EL (cell line): ENCODE results near the gene CAMK2D.

Experiments
- DNase-seq: peaks from one replicate; pipeline ENCODE4 v3.0.0-alpha.2; 2016

CAMK2D gene

DNA sequence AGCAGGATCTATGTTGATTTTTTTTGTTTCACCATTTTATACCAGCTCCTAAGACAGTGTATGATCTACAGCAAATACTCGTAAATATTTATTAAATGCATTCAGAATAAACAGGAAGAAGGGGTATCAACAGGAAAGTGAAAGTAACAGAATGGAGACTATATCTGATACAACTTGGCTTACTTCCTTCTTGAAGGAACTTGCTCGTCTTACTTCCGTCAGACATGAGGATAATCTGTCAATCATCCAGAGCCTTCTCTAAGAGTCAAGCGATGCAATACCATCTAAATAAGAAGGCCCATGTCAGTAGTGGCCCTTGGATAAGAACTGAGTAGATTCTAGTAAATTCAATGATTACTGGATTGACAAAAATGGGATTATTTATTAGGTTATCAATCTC, 84.2 kb downstream of the CAMK2D start:
- no peak for DNase-seq

DNA sequence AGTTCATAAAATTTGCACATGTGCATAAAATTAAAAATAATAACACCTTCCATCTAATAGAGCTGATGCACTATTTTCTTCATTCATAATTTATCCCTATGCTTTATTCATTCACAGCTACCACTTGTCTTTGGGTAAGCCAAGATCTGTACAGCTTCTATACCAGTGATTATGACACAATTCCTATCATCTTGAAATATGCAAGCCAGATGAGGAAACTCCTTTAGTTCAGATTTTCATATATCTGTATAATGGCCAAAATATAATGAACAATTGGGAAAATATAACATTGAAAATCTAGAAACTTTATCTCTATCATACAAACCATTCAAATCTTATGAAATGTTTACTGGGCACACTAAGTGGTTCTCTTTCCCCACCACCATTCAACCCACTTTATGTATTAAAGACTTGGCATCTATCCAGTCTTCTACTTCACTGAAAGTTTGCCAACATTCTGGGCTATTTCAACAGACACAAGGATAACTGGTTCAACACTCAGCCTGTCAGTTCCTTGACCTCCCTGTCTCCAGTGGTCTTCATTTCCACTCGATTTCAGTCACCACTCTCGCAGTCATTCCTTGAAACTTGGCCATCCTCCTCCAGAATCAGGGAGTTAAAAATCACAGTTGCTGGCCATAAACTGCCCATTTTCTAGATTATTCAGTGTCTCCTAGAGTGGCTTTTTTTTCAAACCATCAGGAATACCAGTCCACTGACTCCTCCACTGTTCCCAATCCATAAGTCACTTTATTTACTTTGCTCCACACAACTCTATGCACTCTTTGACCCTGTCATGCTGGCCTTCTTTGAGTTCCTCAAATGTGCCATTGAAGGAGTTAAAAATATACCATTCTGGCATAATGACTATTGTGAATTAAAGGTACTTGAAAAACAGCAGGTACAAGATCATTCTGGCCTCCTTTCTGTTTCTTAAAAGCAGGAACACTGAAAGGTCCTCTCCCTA, 85.5 kb downstream of the CAMK2D start:
- DNase-seq: no peak

DNA sequence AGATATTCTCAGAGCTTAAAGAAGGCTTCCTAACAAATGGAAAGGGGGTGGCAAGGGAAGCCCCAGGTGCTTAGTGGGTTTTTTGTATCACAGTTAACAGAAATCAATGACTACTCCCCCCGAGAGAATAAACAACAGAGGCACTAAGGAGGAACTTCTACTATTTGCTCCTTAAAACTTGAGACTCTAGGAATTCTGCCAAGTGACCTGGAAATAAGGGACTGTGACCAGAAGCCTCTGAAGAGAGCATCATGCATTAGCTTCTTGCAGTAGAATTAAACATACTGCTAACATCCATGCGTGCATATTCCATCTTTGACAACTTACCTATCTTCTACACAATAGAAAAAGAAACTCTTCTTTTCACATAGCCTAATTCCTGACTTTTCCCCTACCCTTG, 86.8 kb downstream of the CAMK2D start:
- no peak for DNase-seq

DNA sequence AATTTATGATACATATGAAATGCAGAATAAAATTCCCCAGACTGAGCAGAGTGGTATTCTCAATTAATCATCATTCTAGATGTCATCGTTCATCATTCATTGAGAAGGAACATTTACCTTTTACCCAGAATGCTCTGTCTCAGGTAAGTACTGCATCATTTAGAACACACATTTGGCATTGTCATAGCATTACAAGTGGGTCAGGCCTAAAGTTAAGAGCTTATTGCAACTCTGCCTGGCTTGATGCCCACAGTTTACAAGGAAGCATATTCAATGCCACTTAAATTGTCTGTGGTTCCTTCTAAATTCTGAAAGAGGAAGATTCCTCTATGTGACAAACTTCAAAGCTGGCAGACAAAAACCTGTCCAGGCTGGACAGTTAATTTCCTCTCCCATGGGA, 87.3 kb downstream of the CAMK2D start:
- DNase-seq: no peak

DNA sequence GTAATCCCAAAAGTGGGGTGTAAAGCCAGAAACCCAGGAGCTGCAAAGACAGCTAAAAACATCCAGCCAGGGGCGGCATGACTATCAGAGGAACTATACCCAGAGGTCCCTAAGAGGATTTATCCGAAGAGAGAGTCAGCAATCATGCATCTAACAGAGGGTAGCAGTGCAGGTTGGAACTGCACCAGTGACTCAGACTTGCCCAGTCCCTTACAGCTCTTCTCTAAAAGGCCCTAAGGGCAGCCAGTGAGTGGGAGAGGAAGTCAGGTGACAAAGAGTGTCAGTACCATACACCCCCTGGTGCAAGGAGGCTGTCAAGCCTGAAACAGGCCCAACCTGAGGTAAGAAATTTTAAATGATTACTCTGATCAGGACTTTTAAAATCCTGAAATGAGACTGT, 88.1 kb downstream of the CAMK2D start:
- DNase-seq: peak; percentile 73

DNA sequence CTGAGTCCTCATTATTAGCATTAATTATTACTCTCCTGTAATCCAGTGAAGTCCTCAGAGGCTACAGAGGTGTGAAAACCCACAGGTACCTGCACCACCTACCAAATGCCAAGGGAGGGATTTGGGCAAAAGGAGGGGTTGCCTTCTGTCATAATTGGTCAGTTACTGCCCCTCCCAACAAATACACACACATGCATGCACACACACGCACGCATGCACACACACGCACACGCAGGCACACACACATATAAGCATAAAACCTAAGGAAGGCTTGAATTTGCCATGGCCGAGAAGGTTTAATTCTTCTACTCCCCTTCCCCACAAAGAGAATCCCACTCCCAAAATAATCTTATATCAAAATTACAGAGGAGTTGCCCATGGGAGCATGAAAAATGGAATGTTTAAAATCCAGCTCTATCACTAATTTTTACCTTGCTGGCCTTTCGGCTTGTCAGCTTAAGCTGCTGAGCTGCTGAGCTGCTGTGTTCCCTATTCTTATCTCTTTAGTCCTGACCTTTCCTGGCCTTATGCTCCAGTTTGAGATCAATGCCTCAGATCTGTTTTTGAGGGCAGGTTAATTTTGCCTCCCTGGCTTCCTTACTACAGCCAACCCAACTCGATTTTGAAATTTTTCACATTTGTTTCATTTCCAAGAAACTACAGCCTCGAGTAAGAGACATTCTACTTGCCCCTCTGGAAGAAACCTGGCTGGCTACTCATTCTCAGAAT, 95.0 kb downstream of the CAMK2D start:
- DNase-seq: no peak

DNA sequence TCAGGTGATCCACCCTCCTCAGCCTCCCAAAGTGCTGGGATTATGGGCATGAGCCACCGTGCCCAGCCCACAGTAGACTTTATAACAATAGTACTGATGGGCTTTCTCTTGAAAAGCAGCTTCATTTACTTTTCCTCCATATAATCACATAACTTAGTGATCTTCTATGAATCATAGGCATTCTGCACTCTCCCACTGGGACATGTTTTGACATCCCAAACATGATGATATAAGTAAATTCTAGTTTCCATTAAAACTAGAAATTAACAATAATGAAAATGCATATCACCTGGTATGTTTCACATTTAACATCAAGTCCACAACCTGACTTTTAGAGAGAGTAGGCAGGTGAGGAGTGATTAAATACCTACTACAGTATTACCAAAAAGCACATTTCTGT, 96.5 kb downstream of the CAMK2D start:
- no peak for DNase-seq

DNA sequence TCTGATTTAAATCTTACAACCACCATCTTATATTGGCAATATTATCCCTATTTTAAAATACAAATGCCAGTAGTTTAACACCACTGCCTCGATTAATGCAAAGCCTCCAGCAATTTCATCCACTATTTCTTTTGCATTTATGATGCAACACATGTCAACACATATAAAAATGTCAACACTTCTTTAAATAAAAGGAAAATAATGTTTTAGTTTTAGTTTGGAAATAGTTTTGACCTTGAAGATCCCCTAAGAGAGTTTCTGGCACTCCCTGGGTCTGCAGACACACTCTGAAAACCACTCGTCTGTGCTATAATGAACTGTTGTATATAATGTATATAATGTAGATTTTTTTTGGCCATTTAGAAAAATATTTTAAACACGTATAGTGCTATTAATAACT, 99.0 kb downstream of the CAMK2D start:
- no peak for DNase-seq

DNA sequence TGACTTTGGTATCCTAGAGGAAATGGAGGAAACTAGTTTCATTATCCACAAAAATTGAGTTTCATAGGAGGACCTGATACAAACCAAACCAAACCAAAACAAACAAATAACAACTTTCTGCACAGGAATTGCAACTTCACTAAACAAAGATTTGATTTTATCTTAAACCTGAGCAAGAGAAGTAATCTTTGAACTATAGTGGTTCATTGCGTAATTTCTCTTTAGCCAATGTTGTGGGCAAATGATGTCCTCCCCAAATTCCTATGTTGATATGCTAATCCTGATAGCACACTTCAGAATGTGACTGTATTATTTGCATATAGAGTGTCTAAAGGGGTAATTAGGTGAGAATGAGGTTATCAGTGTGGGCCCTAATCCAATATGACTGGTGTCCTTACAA, 102.4 kb downstream of the CAMK2D start:
- DNase-seq: no peak

DNA sequence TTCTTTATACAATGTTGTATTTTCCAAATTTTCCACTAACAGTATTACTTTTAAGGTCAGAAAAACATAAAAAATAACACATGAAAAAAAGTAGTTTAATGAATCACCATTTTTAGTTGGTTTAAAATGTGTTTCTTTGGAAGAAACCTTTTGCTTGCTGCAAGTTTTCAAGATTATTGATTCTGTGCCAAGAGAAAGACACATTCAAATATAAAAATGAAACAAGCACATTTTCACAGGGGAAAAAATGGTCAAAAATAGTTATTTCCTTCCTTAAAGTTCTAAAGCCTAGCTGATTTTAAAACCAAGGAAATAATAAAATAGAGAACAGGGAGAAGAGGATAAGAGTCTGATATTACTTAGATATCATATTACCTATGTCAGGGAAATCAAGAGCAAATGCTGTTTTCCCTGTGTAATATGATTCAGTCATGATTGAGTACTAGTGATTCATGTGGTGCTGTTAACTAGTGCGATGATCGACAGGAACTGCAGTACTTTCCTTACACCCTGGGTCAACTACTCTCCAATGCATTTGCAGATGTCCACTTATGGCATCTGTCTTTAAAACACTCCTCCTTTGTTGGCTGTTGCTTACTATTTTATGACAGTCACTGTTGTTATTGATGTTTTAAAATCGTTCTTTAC, 103.8 kb downstream of the CAMK2D start:
- peak; percentile 30 for DNase-seq

DNA sequence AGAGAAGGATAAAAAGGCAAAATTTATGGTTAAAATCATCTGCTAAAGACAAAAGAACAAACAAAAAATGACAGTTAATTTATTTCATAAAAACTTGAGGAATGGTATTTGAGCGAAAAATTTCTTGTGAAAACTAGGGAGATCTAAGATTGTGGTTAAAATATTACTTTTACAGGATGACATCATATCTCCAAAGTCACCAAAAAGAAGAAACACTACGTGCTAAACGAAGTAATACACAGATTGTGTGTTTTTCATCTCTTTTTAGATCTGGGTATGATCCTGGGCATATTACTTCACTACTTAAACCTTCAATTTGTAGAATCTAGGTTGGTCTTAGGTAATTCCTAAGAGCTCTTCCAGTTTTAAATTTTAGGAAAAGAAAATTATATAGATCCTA, 107.7 kb downstream of the CAMK2D start:
- no peak for DNase-seq

DNA sequence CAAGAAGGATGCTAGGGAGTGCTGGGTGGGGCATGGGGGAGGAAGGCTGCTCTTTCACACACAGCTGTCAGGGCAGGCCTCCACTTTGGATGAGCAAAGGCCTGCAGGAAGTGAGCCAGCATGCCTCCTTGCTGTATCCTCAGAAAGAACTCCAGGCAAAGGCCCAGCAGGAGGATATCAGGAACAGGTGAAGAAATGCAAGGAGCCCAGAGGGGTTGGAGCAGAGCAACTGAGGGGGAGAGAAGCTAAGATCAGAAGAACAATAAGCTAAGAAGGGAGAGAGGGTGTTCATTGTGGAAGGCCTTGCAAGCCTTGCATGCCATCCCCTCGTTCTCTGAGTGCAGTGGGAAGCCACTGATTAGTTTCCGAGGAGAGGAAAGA, 115.1 kb downstream of the CAMK2D start:
- peak; percentile 47 for DNase-seq

DNA sequence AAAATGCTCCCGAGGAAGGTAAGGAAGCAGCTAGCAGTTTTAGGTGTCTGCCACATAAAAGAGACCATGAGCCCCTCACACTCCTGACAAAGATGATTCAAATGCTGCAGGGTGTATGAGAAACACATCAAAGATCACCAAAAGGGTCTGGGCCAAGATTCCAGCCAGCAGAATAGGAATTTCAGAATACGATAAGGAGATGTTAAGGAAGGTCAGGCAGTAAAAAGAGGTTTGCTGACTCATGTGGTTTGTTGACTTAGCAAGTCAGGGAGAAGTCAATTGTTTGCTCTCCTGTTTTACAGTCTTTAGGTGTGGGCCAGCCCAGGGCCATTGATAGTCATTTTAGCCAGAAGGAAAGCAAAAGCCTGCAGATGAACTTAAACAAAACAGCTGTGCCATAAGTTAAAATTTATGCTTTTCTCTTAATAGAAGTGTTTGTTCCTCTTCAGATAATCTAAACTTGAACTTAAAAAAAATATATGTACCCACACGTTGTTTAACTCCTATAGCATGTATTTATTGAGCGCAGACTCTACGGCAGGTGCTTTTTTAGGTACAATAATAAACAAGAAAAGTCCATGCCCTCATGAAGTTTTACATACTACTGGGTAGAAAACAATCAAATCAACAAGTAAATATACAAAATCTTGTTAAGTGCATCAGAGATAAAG, 115.6 kb downstream of the CAMK2D start:
- DNase-seq: peak; percentile 75

DNA sequence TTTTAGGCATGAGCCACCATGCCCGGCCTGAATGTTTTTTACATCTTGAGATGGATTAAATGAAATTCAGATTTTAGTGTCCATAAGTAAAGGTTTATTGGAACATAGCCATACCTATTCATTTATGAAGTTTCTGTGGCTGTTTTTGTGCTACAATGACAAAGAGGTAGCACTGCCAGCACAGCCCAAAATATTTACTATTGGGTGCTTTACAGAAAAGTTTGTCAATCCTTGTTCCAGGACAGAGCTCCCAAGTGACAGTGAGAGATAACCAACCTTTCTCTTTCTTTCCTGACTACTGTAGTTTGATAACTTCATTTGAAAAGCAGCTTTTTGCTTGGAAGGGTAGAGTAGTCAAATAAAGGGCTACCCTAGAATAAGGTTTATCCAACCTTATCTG, 116.2 kb downstream of the CAMK2D start:
- no peak for DNase-seq

DNA sequence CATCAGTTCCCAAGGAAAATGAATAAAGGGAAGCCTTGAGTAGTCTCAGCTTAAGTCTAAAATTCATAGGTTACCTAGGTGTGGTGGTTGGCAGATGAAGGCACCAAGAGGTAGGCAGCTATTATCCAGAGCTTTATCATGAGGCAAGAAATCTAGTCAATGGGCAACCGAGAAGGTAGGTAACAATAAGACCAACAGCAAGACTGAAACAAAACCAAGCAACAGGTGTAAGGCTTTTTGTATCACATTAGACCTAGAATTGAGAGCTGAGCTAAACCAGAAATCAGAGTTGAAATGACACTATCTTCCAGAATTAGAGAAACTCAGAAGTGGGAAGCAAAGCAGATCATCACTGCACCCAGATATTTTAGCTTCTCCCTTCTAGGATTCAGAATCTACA, 117.1 kb downstream of the CAMK2D start:
- no peak for DNase-seq

DNA sequence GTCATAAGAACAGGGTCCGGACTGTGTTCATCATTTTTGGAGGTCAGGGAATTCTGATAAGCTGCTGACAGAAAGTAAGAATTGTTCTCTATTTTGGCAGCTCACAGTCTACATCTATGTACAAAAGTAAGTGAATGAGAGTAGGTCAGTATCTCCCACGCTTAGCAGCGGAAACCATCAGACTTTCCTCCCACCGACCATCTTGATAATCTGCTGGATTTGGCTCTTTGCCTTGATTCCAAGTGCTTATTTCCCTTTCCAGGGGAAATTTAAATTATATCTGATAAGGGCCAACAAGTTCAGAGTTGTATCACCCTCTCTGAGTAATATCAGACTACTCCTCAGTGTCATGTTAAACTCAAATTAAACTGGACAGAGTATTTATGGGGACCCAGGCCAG, 118.0 kb downstream of the CAMK2D start:
- DNase-seq: no peak

DNA sequence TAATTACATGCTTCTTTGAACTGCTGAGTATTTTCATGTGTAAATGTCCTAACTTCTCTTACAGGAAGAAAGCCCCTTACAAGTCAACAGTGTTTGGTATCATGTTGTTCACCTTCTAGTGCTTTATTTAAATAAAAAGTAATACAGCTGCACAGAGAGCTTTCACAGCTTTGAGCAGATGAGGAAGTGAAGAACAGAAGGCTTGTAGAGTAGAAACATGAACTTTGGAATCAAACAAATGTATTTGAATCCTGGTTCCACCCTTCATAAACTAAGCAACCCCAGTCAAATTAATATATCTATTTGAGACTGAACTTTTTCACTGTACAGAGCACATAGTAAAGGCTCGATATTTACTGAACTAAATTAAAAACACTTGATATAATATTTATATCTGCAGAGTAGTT, 120.5 kb downstream of the CAMK2D start:
- no peak for DNase-seq

DNA sequence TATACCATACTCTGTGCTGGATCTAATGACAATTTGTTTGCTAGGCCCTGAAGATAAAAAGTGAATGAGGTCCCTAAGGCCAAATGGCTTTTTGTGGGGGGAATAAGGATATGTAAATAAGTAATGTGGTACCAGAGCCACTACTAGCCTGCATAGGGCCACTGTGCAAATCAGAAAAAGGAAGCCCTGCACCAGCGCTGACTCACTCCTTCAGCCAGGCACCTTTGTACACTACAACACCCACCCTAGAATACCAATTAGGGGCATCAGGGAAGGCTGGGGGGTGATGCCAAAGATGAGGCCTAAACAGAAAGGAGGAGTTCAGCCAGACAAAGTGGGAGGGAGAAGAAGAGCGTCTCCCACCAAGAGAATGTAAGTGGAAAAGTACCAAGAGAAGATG, 122.2 kb downstream of the CAMK2D start:
- DNase-seq: no peak

DNA sequence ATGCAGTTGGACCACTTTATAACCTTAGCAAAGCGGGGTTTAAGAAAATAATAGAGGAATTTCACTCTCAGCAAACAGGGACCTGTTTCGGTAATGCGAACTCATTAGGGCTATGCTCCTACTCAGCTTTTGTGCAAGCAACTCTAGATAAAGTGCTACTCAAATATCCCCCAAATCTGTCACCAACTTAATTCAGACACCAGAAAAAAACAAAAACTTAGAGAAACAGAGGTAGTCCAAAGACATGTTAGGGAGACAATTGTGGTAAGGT, 123.0 kb downstream of the CAMK2D start:
- DNase-seq: no peak

DNA sequence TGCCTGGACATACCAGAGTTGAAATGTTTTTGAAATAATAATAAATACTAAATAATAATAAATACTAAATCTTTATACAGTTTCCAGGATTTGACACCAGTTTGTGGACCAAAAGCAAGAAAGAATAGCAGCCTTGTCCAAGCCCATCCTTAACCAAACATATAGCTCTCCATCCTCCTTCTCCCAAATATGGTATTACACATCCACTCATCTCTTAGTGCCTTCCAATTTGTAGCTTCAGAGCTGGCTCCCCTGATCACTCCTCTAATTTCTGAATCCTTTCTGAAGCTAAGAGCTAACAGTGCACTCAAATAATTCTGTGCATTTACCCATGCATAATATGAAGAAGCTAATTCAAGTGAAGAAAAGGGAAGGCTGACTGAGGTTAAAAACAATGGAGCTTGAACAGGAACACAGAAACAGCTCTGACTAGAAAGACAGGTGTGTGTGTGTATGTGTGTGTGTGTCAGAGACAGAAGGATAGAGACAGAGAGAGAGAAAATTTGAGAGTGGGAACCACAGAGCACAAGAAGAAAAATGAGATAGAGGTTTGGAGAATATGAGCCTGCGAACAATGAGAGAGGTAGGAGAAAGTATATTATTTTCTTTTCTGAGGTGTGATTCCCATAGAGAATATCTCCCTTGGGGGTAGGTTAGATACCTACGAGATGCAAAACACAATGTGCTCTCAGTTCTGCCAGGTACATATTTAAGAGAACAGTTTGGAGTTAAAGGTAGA, 123.5 kb downstream of the CAMK2D start:
- no peak for DNase-seq

DNA sequence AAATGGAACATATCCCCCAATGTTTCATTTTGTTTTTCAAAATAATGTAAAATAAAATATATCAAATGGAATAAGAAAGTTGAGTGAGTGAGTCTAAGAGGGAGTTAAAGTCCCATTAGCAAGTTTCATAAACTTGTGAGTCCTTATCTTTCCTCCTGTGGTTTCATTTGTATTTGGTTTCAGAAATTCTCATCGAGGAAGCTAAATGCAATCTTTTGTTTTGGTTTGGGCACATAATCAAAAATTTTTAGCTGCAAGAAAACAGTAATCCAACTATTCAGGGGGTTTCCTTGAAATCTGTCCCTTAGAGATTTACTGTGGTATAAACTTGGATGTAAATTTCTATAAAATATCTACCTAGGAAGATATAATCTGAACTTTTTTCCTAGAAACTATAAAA, 124.2 kb downstream of the CAMK2D start:
- peak; percentile 29 for DNase-seq

DNA sequence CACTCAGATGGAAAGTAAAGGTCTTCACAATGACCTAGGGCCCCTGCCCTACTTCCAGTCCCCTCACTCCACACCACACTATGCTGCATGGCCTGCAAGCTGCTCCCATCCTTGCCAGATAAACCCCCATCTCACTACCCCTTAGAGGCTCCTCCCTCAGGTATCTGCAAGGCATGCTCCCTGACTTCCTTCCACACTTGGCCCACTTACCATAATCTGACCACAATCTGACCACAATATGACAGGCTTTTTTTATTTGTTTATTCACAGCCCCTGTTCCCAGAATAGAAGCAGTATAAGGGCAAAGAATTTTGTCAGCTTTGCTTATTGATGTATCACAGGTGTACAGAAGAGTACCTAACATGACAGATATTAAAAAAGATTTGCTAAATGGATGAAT, 124.7 kb downstream of the CAMK2D start:
- peak; percentile 68 for DNase-seq

DNA sequence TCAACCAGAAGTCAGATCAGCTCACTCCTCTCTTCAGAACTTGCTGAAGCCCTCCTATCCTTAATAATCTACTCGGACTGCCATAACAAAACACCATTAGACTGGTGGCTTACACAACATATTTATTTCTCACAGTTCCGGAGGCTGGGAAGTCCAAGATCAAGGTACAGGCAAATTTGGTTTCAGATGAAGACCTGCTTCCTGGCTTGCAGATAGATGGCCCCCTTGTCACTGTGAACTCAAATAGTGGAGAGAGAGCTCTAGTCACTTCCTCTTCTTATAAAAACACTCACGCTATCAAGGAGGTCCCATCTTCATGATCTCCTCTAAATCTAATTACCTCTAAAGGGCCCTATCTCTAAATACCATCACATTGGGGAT, 125.1 kb downstream of the CAMK2D start:
- peak; percentile 16 for DNase-seq
